HG03103 (cell line): Measurements from ENCODE around the gene HTR2C.

Experiments
- ATAC-seq: cut with Tn5 transposase; IDR thresholded peaks from one replicate; pipeline ENCODE4 v1.9.1; 2021; ENCODE audit warnings: low read depth; ENCODE audit not compliant: unreplicated experiment

Gene HTR2C

GRCh38 chrX:114952696-114953095 is 368.8 kb downstream of the HTR2C start:
- no peak for ATAC-seq
